ENCODE data around the gene UNC93B1.

GRCh38 chr11:67983951-67984350, 19.9 kb downstream of the UNC93B1 start:
- no peak for TF ChIP-seq CTCF (IDR thresholded peaks at IDR 0.05)
- TF ChIP-seq POLR2AphosphoS5 (IDR thresholded peaks at IDR 0.05): no peak
- TF ChIP-seq POLR2A (IDR thresholded peaks at IDR 0.05): no peak

Data from prostate gland (tissue), 2 donors.